C4-2B (cell line): ENCODE measurements around the gene PHF5A.

Experiments used
- ZFX ChIP-seq: fragments of 450-650 bp; IDR thresholded peaks from 2 replicates; pipeline ENCODE4 v1.6.1; 2017
- TF ChIP-seq, protein P1 (sequence below): fragments of 450-650 bp; conservative IDR thresholded peaks from 2 replicates; pipeline ENCODE4 v1.5.1; 2017; ENCODE audit warnings: mild to moderate bottlenecking

DNA sequence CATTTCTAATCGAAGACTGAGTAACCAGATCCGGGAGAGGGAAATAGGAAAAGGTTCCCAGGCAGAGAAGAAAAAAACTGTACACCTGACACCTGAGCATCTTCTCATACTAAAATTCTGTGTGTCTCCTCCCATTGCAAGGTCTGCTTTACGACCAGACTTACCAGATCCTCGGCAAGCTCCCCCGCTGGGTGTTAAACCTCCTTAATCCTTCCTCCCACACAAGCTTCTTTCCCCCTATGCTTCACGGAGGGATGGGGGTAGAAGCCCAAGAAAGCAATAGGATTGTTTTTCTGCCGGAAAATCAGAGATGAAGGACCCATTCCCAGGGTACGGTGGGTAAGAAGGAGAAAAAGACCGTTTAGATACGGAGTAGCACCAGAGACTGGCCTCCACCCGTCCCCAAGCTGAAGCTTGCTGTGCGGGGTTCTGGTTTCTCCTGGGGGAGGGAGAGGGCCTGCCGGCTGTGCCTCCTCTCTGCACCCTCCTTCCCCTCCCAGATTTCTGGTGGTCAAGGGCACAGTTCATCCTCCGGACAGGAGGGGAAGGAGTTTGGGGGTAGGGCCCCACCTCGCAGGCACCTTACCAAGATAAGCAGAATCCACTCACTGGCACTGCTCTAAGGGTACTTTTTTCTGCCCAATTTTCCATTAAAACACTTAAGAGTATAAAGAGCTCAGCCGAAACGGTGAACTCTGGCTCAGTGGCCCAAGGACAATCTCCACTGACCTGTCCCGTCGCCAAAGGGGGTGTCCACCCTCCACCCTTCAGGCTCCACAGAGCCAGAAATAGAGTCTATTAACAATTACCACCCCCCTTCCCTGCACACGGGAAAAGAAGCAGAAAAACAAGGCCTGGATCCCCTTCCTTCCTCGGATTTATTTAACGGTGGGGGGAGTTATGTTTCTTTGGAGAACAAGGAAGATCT, 23.1 kb downstream of the PHF5A start:
- TF ChIP-seq, protein P1, sequence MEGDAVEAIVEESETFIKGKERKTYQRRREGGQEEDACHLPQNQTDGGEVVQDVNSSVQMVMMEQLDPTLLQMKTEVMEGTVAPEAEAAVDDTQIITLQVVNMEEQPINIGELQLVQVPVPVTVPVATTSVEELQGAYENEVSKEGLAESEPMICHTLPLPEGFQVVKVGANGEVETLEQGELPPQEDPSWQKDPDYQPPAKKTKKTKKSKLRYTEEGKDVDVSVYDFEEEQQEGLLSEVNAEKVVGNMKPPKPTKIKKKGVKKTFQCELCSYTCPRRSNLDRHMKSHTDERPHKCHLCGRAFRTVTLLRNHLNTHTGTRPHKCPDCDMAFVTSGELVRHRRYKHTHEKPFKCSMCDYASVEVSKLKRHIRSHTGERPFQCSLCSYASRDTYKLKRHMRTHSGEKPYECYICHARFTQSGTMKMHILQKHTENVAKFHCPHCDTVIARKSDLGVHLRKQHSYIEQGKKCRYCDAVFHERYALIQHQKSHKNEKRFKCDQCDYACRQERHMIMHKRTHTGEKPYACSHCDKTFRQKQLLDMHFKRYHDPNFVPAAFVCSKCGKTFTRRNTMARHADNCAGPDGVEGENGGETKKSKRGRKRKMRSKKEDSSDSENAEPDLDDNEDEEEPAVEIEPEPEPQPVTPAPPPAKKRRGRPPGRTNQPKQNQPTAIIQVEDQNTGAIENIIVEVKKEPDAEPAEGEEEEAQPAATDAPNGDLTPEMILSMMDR = no peak
- no peak for TF ChIP-seq ZFX
